GM19035 (cell line): Measurements from ENCODE around the gene DDRGK1.

Experiments used
- ATAC-seq: cut with Tn5 transposase; IDR thresholded peaks from one replicate; pipeline ENCODE4 v1.9.1; 2021; ENCODE audit not compliant: unreplicated experiment

The DDRGK1 gene

DNA sequence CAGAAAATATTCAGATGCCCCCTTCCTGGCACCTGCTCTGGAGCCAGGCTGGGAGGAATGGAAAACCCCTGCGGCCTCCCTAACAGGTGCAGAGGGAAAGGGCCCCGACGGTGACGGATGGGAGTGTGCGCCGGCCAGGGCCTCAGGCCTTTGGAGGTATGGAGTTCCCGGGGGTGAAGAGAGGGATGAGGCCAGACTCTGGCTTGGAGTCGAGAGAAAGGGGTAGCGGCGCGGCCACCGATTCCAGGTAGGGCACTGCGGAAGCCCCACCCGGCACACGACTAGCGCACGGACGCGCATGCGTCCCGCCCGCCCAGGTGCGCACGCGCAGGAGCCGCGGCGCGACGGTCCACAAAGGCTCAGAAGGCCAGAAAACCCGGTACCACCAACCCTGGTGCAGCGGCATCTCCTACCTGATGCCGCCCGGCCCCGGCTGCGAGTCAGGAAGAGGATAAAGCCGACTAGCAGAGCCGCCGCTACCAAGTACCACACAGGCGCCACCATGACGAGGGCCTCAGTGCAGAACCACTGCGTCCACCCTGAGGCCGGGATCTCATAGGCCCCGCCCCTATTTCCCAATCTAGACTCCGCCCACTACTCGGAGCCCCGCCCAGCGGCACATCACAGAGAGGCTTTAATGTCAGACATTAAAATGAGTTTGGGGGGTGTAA lies at the start of gene DDRGK1:
DDRGK1 (minus strand) TSS at position 559 of the 671 bp plus-strand sequence; CDS start at position 504, 55 bp downstream.
- peak; percentile 78 for ATAC-seq

GRCh38 chr20:3251806-3252205 lies 47.3 kb upstream of the DDRGK1 start:
- no peak for ATAC-seq

GRCh38 chr20:3250091-3250504 lies 45.6 kb upstream of the DDRGK1 start:
- ATAC-seq, result no peak

DNA sequence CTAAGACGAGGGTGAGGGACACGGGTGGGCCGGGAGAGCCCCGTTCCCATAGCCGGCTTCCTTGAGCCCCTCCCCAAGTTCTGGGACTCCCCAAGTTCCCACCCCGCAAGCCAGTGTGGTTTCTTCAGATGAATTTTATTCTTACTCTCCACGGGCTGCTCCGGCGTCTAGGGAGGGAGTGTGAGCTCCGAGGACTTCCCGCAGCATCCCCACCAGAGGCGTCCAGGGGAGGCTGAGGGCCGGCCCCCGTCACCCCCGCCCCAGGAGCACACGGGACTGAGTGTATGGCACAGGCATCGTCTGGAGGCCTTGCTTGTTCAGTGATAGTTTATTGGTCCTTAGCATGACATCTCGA lies 44.5 kb upstream of the DDRGK1 start:
- no peak for ATAC-seq

DNA sequence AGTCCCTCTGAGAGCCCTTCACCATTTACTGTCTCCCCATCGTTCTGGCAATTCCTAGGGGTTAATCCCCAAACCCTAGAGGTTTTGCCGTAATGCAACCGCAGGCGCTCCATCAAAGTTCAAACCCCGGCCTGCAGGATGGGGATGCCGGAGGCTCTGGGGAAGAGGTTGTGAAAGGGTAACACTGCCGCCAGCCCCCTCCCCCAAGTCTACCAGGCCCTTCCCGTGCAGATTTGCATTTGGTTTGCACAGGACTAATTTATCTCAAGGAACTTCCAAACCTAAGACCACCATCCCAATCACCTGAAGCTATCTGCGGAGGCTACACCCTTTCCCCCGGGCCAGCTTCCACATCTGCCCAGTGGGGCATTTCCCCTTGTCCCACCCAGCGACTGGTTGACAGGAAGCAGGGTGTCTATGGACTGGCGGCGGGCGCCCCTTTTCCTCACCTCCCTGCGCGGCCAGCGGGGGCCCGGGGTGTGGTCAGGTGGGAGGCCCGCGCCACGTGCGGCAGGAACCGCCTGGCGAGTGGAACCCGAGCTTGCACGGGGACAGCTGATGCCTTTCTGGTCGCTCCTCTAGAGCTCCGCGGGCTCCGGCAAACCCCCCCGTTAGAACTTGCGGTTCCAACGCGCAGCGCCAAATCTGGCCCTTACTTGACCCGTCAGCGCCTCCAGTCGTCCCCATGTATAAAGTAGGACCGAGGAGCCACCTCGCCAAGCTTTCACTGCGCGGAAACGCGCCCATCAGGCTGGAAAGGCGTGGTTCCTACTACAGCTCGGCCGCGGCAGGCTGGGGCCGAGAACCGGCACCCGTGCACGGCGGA lies 43.9 kb upstream of the DDRGK1 start:
- ATAC-seq, result no peak

DNA sequence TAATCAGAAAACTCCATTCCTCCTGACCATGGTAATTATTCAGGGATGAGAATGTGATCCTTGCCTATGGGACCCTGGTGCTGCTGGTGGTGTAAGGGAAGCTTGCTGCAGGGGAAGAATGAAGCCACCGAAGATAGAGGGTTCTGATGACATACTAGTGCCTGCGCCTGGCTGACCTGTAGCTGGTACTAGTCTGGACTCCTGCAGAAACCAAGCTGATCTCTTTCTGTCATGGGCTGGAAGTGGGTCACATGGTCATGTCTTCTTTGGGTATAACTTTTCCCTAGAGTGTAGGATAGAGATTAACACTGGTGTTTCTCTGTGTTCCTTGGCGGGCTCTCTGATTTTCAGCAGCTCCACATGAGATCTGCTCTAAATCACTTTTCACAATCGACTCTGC lies 43.2 kb upstream of the DDRGK1 start:
- no peak for ATAC-seq

DNA sequence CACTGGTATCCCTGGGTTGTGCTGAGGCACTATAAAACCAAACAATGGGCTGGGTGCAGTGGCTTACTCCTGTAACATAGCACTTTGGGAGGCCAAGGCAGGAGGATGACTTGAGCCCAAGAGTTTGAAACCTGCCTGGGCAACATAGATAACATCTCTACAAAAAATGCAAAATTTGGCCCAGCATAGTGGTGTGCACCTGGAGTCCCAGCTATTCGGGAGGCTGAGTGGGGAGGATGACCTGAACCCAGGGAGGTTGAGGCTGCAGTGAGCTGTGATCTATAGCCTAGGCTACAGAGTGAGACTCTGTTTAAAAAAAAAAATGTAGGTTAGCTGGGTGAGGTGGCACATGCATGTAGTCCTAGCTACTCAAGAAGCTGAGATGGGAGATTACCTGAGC lies 42.2 kb upstream of the DDRGK1 start:
- no peak for ATAC-seq

GRCh38 chr20:3245711-3246110 lies 41.2 kb upstream of the DDRGK1 start:
- ATAC-seq, result no peak

DNA sequence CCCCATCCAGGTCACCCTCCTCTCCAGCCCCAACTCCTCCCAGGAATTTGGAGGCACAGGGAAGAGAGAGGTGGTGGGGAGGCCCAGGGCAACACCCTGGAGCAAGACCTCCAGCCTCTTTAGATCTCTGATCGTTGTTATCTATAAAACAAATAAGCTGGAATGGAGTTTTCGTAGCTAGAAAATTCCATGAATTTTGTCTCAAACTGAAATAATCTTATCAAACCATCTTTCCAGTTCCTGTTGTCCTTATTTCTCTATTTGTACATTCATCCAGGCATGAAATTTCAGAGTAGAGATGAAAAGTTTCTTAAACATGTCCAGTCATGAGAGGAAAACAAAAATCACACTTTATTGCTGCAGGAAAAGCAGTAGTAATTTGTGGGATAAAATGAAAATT lies 40.7 kb upstream of the DDRGK1 start:
- no peak for ATAC-seq

- no peak for ATAC-seq
Measured at GRCh38 chr20:3244613-3245012, 40.1 kb upstream of the DDRGK1 start.

DNA sequence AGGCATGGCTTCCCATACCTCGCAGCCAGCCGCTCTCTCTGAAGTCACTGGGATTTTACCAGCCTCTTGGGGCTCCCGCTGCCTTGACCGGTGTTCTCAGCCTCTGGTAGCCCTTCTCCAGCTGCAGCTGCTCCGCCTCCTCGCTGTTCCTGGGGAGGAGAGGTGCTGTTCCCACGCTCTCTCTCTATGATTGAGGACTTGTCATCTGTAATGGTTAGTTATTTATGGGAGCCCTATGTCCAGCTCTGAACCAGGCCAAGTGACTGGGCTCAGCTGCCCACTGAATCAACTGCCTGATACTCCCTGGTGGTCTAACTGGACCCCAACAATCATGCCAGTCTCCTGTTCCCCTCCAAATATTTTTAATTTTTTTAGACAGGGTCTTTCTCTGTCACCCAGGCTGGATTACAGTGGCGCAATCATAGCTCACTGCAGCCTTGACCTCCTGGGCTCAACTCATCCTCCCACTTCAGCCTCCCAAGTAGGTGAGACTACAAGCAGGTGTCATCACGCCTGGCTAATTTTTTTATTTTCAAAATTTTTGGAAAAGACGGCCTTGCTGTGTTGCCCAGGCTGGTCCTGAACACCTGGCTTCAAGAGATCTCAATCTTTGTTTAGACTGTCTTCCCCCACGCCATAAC lies 39.4 kb upstream of the DDRGK1 start:
- no peak for ATAC-seq

GRCh38 chr20:3242172-3242692 lies 37.8 kb upstream of the DDRGK1 start:
- no peak for ATAC-seq

- ATAC-seq, result no peak
Measured at GRCh38 chr20:3240776-3241363, 36.4 kb upstream of the DDRGK1 start.

DNA sequence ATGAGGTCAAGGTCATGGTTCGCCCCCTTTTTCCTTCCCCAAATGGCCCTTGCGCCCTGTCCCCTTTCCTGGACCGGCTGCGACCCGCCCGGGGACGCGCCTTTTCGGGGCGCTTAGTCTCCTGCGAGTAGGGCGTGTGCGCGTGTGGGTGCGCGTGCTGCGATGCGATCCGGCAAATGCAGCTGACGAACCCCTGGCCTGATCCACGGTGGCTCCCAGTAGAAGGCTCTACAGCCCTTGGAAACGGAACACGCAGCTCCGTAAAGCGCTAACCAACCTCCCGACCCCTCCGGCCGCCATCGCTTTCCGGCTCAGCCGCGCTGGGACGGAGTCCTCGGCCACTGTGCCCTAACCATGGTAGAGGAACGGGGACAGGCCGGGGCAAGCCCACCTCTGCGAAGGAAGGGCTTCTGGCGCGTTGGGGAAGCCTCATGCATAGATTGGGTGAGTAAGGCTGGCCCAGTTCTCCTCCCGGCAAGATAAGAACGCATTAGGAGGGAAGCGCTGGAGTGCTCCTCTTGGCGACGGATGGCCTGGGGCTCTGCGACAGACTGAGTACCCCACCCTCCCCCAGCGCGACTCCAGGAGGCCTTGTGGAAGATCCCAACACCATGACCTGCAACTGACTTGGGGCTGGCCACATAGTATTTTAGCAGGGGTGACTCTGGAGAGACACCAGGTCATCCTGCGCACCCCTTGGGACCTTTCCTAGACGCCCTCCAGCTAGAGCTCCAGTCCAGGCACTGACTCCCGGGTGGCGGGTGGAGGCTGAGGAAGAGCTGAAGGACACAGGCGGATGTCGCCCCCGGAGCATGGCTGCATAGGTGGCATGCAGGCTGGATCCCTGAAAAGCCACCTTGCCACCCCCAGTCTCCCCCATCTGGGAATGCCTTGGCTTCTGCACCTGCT lies 35.6 kb upstream of the DDRGK1 start:
- ATAC-seq, result no peak

- peak; percentile 59 for ATAC-seq
Measured at GRCh38 chr20:3239026-3239866, 34.8 kb upstream of the DDRGK1 start, which contains the start of gene SLC4A11. TSS of gene SLC4A11 (minus strand) at chr20:3239190. CDS start at chr20:3239137, 53 bp downstream.

GRCh38 chr20:3238616-3239025 lies 34.1 kb upstream of the DDRGK1 start:
- ATAC-seq, result peak; percentile 53

- ATAC-seq, result peak; percentile 4
Measured at GRCh38 chr20:3237958-3238615, 33.6 kb upstream of the DDRGK1 start.

GRCh38 chr20:3237011-3237957 lies 32.8 kb upstream of the DDRGK1 start:
- no peak for ATAC-seq
